ENCODE measurements around the gene LMOD2. TPM values are rescaled to one million over a fixed set of nuclear protein-coding genes. Genes with fewer than 3 reads are reported as not detected.

Gene LMOD2
- total and polyA plus RNA-seq, 12 donors: 115 to 2,841 (median 1,023) TPM

- no peak for TF ChIP-seq CTCF (IDR thresholded peaks at IDR 0.05)
- intact Hi-C loops (cut with DNase I): loop anchor here in 2 of 10 donors (5.0 to 10.0 kb wide), 2 partner anchors 38 to 180 kb away; no protein-coding TSS in a partner anchor
- Histone ChIP-seq H3K4me3 (no peak overlapping the region), H3K9me3 (no peaks in the 10 kb centered on the region), H3K36me3 (no peaks in the 10 kb centered on the region), H3K27ac (peak overlapping the region in 6 of 10 donors; percentile 20 to 61 (median 48)), H3K4me1 (peaks cover 0 to 58% (median 32%) of the 10 kb centered on the region in 9 donors), H3K27me3 (no peaks in the 10 kb centered on the region)
- DNase-seq (no peak), ATAC-seq (no peak)
These were observed 19.5 kb downstream of the LMOD2 start for GRCh38 chr7:123675181-123675473.

- WGBS, 2 donors: 83 to 85% methylated on average over 2 of the region's 2 CpGs
- Histone ChIP-seq H3K27me3 (no peaks in the 10 kb centered on the region), H3K4me1 (peaks cover 0 to 78% (median 35%) of the 10 kb centered on the region in 9 donors), H3K9me3 (no peaks in the 10 kb centered on the region), H3K4me3 (no peak overlapping the region), H3K27ac (no peak overlapping the region), H3K36me3 (peaks cover 0 to 10% (median 0%) of the 10 kb centered on the region in 9 donors)
- ATAC-seq (no peak), DNase-seq (no peak)
- intact Hi-C loops (cut with DNase I): loop anchor here in 2 of 10 donors (5.0 to 10.0 kb wide), 2 partner anchors 40 to 182 kb away; no protein-coding TSS in a partner anchor
- TF ChIP-seq CTCF (IDR thresholded peaks at IDR 0.05): no peak
These were observed 21.5 kb downstream of the LMOD2 start for GRCh38 chr7:123677061-123677715.

- intact Hi-C loops (cut with DNase I): loop anchor here in 6 of 10 donors (5.0 to 10.0 kb wide), 7 partner anchors 42 to 193 kb away; partner anchors contain the start of gene WASL (in 1 of the 6)
- no peak for TF ChIP-seq CTCF (IDR thresholded peaks at IDR 0.05)
- Histone ChIP-seq H3K36me3 (peaks cover 0 to 31% (median 0%) of the 10 kb centered on the region in 9 donors), H3K4me3 (no peak overlapping the region), H3K4me1 (peaks cover 0 to 66% (median 25%) of the 10 kb centered on the region in 9 donors), H3K27ac (peak overlapping the region in 7 of 10 donors; percentile 15 to 75 (median 69)), H3K9me3 (no peaks in the 10 kb centered on the region), H3K27me3 (no peaks in the 10 kb centered on the region)
- 39 to 64% methylated on average over 3 of the region's 3 CpGs for WGBS, 2 donors
- DNase-seq (peak in 1 of 2 donors; percentile 33), ATAC-seq (peak; percentile 48 to 82 (median 74))
These were observed 23.9 kb downstream of the LMOD2 start for GRCh38 chr7:123679614-123680013.

- intact Hi-C loops (cut with DNase I): loop anchor here in 6 of 10 donors (5.0 to 10.0 kb wide), 6 partner anchors 43 to 192 kb away; partner anchors contain the start of gene WASL (in 1 of the 6)
- H3K9me3 ChIP-seq: no peaks in the 10 kb centered on the region
- H3K27me3 ChIP-seq: no peaks in the 10 kb centered on the region
- WGBS, 2 donors: 49 to 64% methylated on average over 3 of the region's 3 CpGs
- DNase-seq: no peak
- peaks cover 0 to 56% (median 20%) of the 10 kb centered on the region in 9 donors for H3K4me1 ChIP-seq
- no peak for ATAC-seq
- peaks cover 0 to 39% (median 0%) of the 10 kb centered on the region in 9 donors for H3K36me3 ChIP-seq
- peak overlapping the region in 8 of 10 donors; percentile 18 to 75 (median 66) for H3K27ac ChIP-seq
- no peak overlapping the region for H3K4me3 ChIP-seq
- no peak for TF ChIP-seq CTCF (IDR thresholded peaks at IDR 0.05)
These were observed 24.9 kb downstream of the LMOD2 start for GRCh38 chr7:123680580-123680979.
